ENCODE measurements around the gene OR52K1. TPM values are rescaled to one million over a fixed set of nuclear protein-coding genes. Genes with fewer than 3 reads are reported as not detected.
A peak's percentile ranks its signal among the peaks of the same experiment; 100 is the strongest.
"Not testable (repeated sequence)": the region's sequence is repeated elsewhere in the genome, so short reads cannot be mapped to it uniquely, and the experiment has no call there.

The OR52K1 gene
- total RNA-seq, 1 donor from 2014 or later: 0.96 TPM

GRCh38 chr11:4491405-4491804 is 9.0 kb downstream of the OR52K1 start:
- not testable (repeated sequence) for DNase-seq (ENCODE audit: low spot score)

DNA sequence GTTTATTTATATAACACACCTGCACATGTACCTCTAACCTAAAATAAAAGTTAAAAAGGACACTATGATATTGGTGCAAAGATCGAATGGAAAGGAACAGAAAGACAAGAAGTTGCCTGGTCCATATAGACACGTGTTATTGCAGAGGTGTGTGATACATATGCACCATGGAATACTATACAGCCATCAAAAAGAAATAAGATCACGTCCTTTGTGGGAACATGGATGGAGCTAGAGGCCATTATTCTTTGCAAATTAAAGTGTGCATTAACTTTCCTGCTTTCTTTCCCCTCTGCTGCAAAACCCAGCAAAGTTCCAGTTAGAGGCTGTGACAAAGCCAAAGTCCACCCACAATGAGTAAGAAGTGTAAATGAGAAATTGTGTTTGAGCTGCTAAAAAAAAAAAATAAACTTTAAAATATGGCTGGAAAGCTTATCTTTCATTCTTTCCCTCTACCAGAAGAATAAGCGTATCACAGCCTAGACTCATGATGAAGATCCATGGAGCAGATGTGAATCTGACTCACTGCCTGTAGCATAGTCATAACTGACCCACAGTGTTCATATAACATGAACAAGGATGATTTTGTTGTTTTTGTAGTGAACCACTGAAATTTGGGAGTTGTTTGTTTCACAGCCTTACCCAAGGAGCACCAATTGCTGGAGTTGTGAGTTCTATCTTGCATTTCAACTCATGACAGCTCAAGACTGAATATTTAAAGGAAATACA is 9.6 kb downstream of the OR52K1 start:
- DNase-seq (ENCODE audit: low spot score): no peak

GRCh38 chr11:4493480-4493818 is 11.0 kb downstream of the OR52K1 start:
- DNase-seq (ENCODE audit: low spot score): no peak

DNA sequence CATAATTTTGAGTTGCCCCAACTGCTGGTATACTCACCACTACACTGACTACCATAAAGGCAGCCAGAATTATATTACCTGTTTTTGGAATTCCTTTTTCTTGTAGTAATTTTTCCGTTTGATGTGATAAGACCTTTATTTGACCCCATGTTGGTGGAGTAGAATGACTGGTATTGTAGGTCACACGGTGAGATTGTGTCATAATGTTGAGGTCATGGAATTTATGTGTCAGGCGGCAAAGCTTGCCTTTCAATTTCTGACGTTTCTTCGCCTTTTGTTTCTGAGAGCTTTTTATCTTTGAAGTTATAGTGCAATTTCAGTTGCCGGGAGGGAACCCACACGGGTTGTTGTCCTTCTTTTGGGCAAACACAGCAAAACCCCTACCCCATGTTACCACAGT is 13.0 kb downstream of the OR52K1 start:
- DNase-seq (ENCODE audit: low spot score): no peak

DNA sequence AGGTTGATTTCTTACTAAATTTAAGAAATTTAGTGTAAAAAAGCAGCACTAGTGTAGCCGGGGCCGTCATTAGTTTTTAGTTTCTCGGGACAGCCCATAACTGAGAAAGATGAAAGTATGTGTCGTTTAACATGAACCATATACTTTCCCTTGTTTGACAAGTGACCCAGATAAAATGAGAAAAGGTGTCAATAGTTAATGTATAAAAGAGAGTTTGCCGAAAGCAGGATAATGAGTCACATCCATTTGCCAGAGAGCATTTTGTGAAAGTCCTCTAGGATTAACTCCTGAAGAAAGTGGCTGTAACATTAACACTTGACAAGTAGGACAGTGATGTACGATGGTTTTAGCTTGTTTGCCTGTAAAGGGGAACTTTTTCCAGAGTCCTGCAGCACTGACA is 13.5 kb downstream of the OR52K1 start:
- no peak for DNase-seq (ENCODE audit: low spot score)

GRCh38 chr11:4496557-4497248 is 14.3 kb downstream of the OR52K1 start:
- peak; percentile 17 for DNase-seq (ENCODE audit: low spot score)

GRCh38 chr11:4508886-4509285 is 26.4 kb downstream of the OR52K1 start:
- DNase-seq (ENCODE audit: low spot score): no peak

DNA sequence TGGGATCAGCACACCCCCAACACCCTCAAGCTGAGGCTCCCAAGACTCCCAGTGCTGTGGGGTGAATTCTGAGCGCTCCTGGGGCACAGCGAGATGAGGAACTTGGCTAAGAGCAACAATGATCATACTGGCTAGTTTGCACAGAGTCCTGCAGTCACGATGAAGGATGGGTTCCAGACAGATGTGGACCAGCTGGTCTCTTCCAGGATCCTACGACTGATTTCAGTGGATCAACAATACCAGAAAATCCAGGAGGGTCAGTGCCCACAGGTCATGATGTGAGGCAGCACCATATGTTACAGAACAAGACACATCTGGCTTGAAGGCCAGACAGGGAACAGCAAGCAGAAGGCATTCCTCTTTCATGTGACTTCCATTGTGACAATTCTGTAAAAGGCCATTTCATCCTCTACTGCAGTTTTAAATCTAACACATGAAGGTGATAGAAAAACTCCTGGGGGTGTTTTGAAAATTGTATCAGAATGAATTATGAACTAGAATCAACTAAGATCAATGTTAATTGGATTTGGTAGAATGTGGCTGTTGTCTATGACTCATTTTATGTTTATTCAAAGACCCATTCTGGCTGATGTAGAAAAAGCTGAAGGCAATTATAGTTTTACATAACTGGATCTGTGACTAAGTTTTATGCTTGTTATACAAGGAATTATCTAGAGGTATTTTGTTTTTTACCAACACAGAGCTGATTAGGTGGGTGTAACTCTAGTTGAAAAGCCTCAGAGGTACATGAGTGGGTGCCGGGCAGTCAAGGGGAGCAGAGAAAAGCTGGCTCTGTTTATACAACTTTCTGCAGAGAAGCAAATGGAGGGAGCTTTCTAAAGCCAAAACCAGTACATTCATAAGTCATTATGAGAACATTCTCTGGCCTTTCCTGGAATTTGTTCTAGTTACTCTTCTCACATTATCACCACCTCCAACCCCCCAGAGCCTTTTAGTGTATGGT is 29.1 kb downstream of the OR52K1 start:
- DNase-seq (ENCODE audit: low spot score): no peak

DNA sequence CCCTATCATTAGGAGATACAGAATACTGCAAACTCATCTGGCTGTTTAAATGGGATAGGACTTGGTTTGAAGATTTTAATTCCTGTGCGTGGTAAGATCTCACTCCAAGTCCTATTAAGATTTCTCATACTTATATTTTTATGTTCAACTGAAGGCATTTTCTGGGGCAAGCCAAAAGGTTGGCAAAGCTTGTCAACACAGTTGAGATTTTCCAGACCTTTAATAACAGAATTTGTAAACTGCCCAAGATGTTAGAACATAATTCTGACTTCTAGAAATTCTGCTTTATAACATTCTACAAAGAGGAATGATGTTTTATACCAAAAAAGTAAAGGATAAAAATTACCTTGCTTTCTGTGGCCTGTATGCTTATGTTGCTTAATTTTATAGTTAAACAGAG is 31.8 kb downstream of the OR52K1 start:
- peak; percentile 8 for DNase-seq (ENCODE audit: low spot score)

DNA sequence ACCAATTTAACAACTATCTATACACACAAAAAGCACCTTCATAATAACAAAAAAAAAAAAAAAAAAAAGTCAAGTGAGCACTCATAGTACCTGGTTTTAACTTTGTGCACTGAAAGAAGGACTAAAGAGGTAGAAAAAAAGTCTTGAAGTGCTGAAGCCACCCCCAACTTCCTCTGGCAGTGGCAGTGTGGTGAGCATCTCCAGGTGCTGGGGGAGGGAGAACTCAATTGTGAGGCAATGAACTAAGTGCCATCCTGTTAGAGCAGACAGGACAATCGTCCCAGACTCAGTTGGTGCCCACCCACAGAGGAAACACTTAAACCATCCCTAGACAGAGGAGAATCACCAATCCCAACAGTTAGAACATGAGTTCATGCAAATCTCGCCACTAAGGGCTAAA is 39.9 kb downstream of the OR52K1 start:
- no peak for DNase-seq (ENCODE audit: low spot score)

GRCh38 chr11:4522752-4523151 is 40.3 kb downstream of the OR52K1 start:
- DNase-seq (ENCODE audit: low spot score): no peak

GRCh38 chr11:4523666-4524065 is 41.2 kb downstream of the OR52K1 start:
- DNase-seq (ENCODE audit: low spot score): no peak

GRCh38 chr11:4527926-4528325 is 45.5 kb downstream of the OR52K1 start:
- DNase-seq (ENCODE audit: low spot score): no peak

DNA sequence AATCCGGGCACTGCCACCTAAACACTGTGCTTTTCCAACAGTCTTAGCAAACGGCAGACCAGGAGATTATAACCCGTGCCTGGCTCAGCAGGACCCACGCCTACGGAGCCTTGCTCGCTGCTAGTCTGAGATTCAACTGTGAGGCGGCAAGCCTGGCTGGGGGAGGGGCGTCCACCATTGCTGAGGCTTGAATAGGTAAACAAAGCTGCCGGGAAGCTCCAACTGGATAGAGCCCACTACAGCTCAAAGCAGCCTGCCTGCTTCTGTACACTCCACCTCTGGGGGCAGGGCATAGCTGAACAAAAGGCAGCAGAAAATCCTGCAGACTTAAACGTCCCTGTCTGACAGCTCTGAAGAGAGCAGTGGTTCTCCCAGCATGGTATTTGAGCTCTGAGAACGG is 49.2 kb downstream of the OR52K1 start:
- not testable (repeated sequence) for DNase-seq (ENCODE audit: low spot score)

GRCh38 chr11:4539603-4540219 is 57.3 kb downstream of the OR52K1 start:
- peak; percentile 14 for DNase-seq (ENCODE audit: low spot score)

DNA sequence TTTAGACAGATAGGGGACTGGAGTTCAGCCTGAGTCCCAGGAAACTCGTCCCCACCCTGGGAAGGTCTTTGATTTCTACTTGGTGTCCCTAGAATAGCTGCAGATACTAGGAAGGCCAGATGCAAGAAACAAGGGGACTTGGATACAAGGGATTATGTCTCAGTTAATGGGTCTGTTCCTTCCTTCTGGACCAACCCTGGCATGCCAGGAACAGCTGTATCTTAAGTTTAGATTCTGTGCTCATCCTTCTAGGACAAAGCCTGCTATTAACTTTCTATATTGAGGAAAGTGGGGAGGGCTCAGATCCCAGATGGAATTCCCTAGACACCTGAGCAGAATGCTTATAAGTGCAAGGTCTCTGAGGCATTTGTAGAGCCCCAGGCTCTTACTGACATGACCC is 58.6 kb downstream of the OR52K1 start:
- DNase-seq (ENCODE audit: low spot score): no peak

Other genes with a start within 250 kb of the OR52K1 start
- gene OR52B4, start 114.3 kb upstream of the OR52K1 start, total RNA-seq (ENCODE audit: insufficient read depth, low replicate concordance): 0.72 TPM
- 30.8 TPM for gene TRIM21, start 88.9 kb upstream of the OR52K1 start, total RNA-seq (ENCODE audit: insufficient read depth, low replicate concordance)
- gene OR52K2, start 33.4 kb upstream of the OR52K1 start, total RNA-seq (ENCODE audit: insufficient read depth, low replicate concordance): not detected
- gene OR52M1, start 62.5 kb downstream of the OR52K1 start, total RNA-seq (ENCODE audit: insufficient read depth, low replicate concordance): 1.9 TPM
- gene OR52I2, start 99.1 kb downstream of the OR52K1 start, total RNA-seq (ENCODE audit: insufficient read depth, low replicate concordance): 4.8 TPM
- gene OR52I1, start 111.4 kb downstream of the OR52K1 start, total RNA-seq (ENCODE audit: insufficient read depth, low replicate concordance): 5.5 TPM
- gene TRIM68, start 125.6 kb downstream of the OR52K1 start, total RNA-seq (ENCODE audit: insufficient read depth, low replicate concordance): 12.5 TPM
- gene OR51D1, start 154.8 kb downstream of the OR52K1 start, total RNA-seq (ENCODE audit: insufficient read depth, low replicate concordance): 3.1 TPM
- 2.4 TPM for gene OR51E1, start 161.3 kb downstream of the OR52K1 start, total RNA-seq (ENCODE audit: insufficient read depth, low replicate concordance)
- 6.0 TPM for gene OR51E2, start 215.2 kb downstream of the OR52K1 start, total RNA-seq (ENCODE audit: insufficient read depth, low replicate concordance)
- gene MMP26, start 222.1 kb downstream of the OR52K1 start, total RNA-seq (ENCODE audit: insufficient read depth, low replicate concordance): not detected

All from umbilical cord (tissue), 2 donors.